ENCODE measurements around the gene TRIOBP.
"Not testable (repeated sequence)": the region's sequence is repeated elsewhere in the genome, so short reads cannot be mapped to it uniquely, and the experiment has no call there.

Gene TRIOBP

DNA sequence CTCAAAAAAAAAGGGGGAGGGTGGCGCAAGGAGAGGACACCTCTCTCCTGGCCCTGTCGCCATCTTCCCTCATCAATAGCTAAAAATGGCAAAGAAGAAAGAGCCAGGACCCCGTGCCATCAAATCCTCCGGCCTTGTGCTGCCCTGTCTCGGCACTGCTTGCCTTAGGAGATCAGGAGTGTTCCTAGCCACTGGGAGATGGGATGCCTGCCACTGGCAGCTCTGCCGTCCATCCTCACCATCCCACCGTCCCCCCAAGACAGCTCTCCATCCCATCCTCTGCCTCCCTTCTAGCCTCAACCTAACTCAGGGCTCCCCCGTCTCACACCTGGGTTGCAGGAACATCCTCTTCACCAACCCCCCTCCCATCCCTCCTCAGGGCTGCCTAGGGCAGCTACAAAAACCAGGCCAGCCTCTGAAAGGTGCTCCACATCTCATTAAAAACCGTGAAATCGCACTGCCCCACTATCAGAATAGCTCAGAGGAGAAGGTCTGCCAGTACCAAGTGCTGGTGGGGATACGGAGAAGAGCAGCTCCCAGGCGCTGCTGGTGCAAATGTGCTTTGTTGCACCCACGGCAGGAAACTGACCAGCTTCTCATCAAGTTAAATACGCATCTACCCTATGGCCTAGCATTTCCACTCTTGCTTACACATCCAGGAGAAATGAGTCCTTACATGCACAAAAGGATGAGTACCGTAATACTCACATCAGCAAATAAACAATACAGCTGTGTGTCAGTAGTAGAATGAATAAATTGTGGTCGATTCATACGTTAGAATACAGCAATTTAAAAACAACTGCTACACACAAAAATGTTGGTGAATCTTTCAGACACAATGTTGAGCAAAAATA lies 79.2 kb downstream of the TRIOBP start:
- no peak for DNase-seq

DNA sequence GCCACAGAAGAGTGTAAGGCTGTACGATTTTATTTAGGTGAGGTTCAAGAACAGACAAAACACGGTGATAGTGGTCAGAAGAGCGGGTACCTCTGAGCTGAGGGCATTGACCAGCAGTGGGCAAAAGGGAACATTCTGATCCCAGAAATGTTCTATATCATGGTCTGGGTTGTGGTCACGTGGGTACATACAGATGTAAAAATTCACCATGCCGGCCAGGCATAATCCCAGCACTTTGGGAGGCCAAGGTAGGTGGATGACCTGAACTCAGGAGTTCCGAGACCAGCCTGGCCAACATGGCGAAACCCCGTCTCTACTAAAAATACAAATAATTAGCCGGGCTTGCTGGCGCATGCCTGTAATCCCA lies 79.8 kb downstream of the TRIOBP start:
- no peak for DNase-seq

DNA sequence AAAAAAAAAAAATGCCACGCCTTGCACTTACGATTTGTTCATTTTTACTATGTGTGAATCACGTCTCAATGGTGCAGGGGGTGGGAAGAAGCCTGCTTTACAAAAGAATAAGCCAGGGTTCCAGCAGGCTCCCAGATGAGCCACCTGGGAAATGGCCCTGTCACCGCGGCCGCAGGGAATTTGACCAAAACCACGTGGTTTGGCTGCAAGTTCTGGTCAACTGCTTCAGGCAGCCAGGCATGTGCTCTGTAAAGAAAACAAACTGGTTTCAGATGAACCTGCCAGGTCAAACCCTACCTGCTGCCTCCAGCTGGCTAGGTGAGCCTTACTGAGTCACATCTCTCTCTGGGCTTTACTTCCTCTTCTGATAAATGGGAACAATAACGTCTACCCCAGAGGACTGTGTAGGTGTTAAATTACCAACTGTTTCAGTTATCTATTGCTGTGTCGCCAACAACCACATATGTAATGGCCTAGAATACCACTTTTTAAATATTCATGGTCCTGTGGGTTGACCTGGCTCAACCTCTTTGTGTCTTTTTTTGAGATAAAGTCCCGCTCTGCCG lies 80.4 kb downstream of the TRIOBP start:
- peak in 3 of 51 donors; percentile 1 to 5 (median 2) for DNase-seq

DNA sequence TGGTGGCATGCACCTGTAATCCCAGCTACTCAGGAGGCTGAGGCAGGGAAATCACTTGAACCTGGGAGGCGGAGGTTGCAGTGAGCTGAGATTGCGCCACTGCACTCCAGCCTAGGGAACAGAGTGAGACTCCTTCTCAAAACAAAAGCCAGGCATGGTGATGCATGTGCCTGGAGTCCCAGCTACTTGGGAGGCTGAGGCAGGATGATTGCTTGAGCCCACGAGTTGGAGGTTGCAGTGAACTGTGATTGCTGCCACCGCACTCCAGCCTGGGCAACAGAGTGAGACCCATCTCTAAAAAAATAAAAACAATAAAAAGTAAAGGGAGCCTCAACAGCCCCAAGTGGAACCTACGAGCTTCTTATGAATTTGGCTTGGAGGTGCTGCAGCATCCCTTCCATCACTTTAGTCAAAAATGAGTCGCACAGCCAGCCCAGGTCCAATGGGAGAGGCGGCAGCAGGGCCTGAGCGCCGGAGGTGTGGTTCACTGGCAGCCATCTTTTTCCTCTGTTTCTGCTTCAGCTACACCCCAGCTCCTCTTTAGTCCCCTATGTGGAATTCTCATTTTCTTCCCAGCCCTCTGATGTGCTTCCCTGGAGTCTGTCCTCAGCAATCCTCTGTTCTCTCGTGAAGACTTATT lies 81.6 kb downstream of the TRIOBP start:
- no peak for DNase-seq

DNA sequence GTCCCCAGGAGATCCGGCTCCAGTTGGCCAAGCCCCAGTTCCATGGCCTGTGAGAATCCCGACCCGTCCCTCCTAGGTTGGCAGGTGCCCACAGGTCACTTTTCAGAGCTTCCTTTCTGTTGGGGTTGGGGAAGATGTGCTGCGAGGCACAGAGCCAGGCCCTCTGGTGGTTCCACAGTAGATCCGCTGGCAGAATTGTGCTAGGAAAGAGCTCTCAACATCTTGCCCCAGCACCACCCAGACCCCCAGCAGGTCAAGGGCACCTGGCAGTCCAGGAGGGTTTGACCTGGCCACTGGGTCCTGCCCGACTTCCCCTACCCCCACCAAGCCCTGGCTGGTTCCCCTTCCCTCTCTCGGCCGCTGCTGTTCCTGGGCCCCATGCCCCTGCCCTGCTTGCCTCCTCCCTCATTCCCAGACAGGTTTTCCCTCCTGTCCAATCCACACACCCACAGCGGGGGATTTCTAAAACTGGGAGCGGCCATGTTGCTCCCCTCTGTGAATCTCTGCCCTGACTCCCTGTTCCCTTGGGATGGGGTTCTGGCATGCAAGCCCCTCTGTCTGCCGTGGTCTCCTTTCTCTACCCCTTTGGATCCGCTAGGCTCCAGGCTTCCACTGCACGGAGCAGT lies 84.7 kb downstream of the TRIOBP start:
- DNase-seq = no peak

DNA sequence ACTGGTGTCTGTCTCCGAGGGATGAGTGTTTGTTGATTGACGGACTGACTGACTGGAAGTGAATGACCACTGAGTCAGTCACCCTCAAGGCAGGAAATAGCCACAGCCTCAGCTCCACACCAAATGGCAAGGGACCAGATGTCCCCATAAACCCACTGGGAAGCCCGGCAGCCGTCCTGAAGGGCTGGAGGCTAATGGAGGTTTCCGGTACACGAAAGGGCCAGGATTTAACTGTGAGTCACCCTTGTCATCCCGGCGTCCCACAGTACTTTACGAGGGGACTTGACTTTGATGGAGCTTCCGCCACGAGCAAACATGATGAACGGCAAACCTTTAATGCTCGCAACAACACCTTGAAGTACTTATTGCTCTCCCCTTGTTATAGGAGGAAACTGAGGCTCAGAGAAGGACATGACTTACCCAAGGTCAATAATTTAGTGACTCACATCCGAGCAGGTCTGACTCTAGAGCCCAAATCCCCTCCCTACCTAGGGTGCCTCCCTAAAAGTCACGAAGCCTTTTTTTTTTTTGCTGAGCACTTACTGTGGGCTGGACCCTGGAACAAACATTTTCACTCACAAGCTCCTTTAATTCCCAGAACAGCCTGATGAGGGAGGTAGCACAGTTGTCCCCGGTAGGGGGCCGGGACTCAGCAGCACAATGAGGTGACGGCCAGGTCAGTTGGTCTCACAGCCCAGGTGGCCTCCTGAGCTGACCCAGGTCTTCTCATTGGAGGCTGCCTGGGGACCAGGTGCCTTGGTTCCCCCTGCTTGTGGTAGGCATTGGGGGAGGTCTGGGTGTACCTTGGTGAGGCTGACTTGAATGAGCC lies 85.7 kb downstream of the TRIOBP start:
- no peak for DNase-seq

DNA sequence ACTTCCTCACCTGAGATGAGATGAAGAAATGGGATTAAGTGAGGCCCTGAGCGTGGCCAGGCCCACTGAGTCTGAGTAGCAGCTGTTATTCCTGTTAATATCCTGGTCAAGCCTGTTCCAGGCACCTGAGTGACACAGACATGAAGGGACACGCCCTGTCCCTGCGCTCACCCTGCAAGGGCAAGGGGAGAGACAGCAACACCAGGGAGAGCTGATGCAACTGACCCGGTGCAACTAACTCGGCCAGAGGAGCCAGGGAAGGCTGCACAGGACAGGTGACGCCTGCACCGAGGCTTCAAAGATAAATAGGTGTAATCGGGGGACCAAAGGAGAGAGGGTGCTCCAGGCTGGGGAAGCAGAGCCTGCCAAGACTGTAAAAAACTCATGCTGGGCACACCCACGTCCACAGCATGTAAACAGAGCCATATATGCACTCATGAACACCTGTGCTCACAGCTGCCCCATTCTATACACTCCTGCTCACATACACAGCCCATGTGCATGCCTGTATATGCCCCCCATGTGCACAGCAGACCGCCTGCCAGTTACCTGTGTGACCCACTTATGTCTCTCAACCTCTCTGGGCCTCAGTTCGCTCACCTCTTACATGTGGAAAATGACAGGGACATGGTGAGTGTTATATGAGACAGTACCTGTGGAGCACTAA lies 88.1 kb downstream of the TRIOBP start:
- no peak for DNase-seq

DNA sequence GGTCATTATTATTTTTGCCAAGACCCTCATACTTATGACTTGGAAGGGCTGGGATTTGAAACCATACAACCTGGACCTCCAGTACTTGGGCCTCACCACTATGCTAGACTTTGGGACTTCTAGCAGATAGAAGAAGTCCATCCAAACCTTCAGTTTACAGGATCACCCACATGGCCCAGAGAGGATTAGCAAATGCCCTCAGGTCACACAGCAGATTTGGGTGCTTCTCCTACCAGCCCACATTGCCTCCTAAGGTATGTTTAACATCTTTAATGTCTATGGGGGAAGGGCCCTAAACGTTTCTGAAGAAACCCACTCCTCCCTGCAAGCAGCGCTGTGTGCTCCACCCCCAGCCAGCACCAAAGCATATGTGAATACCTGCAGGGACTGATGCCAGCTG lies 93.4 kb downstream of the TRIOBP start:
- DNase-seq = no peak

DNA sequence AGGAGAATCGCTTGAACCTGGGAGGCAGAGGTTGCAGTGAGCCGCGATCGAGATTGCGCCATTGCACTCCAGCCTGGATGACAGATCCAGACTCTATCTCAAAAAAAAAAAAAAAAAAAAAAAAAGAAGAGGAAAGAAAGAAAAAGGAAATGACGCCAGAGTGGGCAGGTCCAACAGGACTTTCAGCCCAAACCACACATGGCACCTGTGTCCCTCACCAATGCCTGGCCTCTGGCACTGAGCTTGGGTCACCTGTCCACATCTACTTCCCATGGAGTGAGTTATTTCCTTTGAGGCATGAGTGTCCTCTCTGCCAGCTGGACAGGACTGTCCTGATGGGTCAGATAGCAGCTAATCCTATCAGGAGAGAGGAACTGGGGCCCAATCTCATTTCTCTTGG lies 95.6 kb downstream of the TRIOBP start:
- DNase-seq = no peak

DNA sequence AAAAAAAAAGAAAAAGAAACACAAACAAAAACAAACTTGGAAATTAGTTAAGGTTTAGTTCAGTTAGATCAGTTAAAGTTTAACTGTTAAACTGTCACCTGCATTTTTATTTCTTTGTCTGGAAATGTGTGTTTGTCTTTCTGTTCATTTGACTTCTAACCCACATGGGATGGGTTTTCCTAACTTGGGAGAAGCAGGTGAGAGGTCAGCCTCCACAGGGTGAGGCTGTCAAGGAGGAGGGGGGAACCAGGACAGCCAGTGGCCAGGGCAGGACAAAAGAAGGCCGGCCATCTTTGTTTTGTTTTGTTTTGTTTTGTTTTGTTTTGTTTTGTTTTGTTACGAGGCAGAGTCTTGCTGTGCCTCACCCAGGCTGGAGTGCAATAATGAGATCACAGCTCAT lies 97.5 kb downstream of the TRIOBP start:
- no peak for DNase-seq

DNA sequence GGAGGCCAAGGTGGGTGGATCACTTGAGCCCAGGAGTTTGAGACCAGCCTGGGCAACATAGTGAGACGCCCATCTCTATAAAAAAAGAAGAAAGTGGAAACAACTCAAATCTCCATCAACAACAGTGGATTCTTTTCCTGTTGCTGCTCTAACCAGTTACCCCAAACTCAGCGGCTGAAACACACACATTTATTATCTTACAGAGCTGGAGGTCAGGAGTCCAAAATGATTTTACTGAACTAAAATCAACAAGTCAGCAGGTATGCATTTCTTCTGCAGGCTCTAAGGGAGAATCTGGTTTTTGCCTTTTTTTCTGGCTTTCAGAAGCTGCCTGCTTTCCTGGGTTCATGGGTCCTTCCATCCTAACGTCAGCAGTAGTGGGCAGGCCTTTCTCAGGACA lies 99.2 kb downstream of the TRIOBP start:
- DNase-seq = no peak

DNA sequence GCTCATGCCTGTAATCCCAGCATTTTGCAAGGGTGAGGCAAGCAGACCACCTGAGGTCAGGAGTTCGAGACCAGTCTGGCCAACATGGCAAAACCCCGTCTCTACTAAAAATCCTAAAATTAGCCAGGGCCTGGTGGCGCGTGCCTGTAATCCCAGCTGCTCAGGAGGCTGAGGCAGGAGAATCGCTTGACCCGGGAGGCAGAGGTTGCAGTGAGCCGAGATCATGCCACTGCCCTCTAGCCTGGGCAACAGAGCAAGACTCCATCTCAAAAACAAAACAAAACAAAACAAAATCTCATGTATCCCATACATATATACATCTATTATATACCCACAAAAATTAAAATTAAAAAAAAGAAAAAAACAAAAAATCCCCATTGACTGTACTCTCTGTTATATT lies 100.4 kb downstream of the TRIOBP start:
- not testable (repeated sequence) for DNase-seq

DNA sequence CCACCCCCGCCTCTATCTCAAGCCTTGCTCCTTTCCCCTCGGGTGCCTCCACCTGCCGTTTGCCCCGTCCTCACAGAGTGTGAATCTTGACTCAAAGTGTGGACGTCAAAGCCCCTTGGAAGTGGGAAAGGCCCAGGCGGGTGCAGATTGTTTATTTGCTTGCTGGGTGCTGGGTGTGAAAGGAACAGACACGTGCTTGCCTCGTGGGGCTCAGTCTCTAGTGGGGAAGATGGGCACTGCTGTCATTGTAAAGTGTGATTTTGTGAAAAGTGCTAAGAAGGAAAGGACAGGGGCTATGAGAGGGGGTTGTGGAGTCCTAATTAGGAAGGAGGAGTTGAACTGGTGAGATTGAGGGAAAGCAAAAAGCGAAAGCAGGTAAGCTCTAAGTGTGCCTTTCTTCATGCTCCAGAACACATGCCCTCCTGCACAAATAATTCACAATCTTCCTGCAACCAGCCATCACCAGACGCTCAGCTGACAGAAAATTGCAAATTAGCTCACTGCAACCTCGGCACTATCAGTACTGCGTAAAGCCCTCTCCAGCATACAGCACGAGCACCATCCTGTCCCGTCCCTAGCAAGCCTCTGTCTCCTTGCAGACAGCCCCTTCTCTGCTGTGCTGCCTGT lies 101.1 kb downstream of the TRIOBP start:
- DNase-seq = no peak

DNA sequence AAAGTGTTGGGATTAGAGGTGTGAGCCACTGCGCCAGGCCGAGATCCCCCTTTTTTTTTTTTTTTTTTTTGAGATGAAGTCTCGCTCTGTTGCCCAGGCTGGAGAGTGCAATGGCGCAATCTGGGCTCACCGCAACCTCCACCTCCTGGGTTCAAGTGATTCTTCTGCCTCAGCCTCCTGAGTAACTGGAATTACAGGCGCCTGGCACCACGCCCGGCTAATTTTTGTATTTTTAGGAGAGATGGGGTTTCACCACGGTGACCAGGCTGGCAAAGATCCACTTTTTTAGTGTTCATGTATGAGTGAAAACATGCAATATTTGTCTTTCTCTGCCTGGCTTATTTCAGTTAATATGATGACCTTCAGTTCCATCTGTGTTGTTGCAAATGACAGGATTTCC lies 103.1 kb downstream of the TRIOBP start:
- not testable (repeated sequence) for DNase-seq

DNA sequence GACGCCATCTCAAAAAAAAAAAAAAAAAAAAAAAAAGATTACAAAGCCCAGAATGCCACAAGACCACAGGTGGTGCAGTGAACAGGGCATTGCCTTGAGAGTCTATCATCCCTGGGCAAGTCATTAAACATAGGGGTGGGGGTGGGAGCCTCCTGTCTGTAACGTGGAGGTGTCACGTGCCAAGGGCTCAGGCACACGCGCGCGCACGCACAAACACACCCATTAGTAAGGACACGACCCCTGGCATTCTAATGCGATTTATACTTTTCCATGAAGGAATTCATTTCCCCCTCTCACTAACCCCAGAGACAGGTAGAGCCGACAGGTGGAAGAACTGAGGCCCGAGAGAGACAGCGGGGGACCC lies 105.1 kb downstream of the TRIOBP start:
- DNase-seq = peak in 1 of 51 donors; percentile 13

DNA sequence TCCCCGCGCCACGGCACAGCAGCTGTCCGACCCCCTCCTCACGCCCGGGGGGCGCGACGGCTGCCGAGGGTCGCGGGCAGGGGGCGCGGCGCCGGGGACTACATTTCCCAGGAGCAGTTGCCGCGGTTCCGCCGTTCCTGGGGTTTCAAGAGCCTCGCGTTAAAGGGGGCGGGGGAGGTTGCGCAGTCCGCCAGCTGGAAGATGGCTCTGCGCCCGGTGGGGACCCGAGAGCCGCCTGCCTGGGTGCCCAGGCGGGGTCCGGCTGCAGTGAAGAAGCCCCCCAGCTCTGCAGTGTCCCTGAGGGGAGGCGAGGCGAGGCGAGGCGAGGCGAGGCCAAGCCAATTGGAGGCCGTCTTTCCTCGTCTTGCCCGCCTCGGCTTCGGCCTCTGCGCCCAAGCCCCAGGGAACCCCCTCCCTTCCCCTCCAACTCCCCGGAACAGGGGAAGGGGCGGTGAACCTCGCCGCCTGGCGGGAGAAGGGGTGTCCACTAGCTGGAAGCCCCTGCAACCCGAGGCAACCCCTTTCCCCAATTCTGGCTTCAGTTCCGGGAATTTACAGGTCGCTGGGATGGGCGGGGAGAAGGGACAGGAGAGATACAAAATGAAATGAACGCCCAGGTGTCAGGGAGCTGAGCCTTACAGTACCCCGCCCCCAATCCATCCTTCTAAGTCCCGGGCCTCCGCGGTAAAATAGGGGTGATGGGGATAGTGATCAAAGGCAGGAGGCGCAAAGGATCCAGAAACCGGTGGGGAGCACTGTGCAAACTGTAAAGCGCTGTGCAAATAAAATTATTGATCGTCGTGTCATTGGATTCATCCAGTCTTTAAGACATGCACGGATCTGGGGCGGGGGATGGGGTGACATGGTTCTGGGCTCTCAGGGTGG lies 105.7 kb downstream of the TRIOBP start:
- peak in 41 of 51 donors; percentile 15 to 78 (median 42) for DNase-seq

DNA sequence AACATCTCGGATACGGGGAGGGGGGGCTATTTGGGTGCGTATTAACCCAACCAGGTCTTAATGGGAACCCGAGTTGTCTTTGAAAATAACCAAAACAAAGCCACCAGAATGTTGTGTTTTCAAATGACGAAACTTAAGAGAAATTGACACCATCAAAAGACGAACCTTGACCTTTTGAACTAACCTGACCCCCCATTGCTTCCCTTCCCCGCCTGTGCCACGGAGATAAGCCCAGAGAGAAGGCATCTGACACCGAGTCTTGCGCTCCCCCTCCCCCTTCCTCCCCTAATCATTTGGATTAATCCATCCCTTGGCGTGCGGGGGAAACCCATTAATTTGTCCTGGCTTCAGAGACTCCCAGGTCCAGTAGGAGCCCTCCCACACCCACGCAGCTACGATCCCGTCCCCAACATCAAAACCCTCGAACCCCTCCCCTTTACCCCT lies 106.4 kb downstream of the TRIOBP start:
- DNase-seq = peak in 1 of 51 donors; percentile 46

DNA sequence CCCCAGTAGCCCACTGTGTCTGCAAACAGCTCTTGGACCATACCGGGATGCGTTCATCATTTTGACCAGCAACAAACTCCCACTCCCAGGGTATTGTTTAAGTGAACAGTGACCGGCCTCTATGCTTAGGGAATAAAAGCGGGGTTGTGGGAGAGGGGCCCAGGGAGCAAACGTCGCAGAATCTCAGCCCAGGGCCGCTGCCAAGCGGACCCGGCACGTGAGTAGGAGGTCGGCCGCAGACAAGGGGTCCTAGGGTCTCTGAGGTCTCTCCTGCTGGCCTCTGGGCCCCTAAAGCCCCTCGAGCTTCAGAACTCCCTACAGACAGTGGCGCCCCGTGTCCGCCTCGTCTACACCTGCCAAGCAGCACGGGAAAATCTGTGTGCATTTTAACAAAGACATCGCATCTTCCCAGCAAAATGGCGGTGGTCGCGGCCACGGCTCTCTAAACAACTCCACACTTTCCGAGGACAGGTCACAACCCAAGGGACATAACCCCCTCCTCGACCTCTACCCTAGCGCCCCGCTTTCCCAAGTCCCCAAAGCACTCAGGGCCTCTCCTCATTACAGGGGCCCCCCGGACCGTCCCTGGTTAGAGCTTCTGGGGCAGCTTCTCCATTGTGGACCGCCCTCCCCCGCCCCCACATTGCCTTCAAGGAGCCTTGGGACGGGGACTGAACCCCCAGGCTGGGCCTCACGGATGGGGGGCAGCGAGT lies 106.9 kb downstream of the TRIOBP start:
- peak in 3 of 51 donors; percentile 16 to 41 (median 24) for DNase-seq
